GM19351 (cell line): ENCODE results near the gene TFAP2D.
A peak's percentile ranks its signal among the peaks of the same experiment; 100 is the strongest.

ENCODE experiments used
- ATAC-seq: cut with Tn5 transposase; IDR thresholded peaks from one replicate; pipeline ENCODE4 v1.9.1; 2021; ENCODE audit warnings: mild to moderate bottlenecking, moderate library complexity; ENCODE audit not compliant: unreplicated experiment

The TFAP2D gene

DNA sequence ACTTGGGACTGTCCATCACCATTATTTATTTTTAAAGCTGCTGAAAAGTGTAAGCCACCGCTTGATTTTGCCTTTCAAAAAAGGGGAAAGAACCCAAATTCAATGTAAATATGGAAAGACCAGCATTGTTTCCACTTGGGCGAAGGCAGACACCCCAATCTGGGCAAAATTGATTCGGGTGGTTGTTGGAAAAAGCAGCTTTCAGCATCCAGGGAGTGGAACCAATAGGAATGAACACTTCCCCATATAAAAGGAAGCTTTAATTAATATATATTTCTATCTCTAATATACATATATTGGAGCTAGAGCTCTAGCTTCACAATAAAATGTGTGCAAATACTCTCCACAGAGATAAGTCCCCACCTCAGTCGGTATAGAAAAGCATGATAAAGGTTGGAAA lies at the start of gene TFAP2D:
TSS of gene TFAP2D (plus strand) at position 301 of the 400 bp plus-strand sequence. CDS start 530 bp downstream, outside the sequence.
- no peak for ATAC-seq

DNA sequence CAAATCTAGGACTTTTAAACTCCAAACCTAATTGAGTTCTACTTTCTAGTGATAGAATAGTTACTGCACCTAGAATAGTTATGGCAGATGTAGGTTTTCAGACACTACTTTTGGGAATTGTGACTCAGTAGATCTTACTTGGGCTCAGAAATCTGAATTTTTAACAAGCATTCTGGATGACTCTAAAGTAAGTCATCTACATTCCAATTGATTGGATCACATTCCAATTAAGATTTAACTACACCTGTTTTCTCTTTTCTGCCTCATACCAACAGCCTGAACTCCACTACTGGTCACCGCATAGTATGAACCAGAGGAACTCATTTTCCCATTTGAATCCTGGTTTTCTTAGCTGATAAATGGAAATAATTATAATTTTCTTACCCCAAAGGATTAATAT lies 49.5 kb upstream of the TFAP2D start:
- no peak for ATAC-seq

DNA sequence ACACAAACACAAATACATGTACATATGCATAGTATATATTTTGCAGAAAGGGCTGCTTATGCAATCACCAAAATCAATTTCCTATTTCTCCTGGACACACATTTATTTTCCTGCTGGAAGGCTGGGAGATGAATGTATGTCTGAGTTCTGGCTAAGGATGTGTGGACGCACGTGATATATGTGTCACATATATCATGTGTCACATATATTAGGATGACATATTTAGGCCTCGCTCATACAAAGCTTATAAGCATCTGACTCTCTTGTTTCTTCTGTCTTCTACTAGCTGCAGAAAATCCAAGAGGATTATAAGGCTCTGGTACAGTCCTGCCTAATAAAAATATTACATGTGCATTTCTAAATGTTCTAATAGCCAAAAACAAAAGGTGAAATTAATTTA lies 47.2 kb upstream of the TFAP2D start:
- no peak for ATAC-seq

DNA sequence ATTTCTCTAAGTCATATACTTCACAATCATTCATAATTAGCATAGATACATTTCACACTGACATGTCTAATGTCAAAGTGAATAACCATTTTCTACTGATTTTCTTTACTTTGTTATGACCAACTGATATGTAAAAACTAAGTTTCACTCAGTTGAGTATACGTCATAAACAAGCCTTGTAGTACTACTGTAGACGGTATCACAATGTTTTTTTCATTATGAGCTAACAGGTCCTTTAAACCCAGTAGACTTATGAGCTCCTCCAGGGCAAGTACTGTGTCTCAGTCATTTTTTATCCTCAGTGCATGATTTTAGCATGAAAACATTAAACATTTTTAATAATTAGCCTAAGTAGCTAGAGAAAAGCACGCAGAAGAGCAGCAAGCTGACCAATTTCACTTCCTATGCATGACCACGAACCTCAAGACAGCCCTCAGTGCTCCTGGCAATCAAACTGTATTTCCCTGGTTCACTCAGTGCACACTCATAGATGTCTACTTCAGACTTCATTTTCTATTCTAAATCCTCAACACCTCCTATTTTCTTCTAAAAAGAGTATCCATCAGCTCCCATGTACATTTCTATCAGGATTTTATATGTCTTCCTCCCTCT lies 32.0 kb upstream of the TFAP2D start:
- ATAC-seq, result no peak

DNA sequence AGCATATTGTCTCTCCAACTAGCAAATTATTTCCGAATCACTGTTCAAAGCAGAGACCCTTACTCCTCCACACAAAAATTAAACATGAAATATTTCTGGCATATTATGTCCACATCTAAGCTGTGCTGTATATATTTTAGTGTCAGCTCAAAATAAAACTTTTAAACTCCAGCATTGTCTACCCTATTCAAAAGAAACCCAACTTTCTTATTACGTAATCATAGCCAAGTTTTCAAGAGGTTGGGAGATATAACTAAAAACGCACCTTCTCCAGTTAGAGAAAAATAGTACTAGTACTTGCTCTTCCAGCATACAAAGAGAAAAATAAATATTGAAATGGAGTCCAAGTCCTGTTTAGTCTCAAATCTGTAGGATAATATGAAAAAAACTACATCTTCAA lies 24.1 kb upstream of the TFAP2D start:
- ATAC-seq, result no peak

DNA sequence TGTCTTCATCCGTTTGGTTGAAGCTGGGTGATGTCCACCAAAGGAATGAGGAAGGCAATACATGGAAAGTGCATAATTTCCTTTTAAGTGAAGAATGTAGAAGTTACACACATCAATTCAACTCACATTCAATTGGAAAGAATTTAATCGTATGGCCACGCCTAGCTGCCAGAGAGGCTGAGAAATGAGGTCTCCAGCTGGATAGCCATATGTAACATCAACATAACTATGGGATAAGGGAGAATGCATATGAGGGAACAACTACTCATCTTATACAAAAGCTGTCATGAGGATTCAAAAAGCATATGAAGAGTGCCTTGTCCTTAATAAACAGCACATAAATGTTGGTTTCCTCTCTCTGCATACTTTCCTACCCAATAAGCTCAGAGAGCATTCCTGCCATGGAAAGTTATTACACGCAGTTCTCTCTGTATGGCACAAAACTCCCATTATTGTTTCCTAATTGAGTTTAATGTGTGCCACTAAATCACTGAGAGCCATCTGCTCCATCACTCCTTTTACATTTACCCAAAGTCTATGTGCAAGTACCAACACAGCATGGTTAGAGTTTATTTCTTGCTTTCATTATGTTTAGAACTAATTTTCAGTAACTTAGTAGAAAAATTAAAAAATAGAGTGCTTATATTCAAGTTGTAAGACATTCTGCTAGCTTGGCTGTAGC lies 21.4 kb upstream of the TFAP2D start:
- ATAC-seq, result no peak

DNA sequence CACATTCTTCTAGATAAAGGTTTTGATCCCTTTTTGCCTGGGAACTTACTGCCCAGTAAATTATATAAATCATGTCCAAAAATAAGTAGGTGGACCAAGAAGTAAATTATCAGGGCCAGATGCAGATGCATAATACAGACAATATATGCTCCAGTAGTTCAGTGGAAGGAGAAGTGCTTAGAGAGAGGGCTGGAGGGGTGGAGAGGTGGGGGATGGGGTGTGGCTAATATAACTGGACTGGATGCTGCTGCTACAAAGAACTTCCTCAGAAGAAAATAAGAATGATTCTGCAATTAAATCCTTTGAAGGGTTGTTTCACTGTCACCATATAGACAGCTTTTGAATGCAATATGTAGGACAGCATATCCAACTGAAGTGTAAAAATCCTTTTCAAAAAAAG lies 14.8 kb upstream of the TFAP2D start:
- no peak for ATAC-seq

DNA sequence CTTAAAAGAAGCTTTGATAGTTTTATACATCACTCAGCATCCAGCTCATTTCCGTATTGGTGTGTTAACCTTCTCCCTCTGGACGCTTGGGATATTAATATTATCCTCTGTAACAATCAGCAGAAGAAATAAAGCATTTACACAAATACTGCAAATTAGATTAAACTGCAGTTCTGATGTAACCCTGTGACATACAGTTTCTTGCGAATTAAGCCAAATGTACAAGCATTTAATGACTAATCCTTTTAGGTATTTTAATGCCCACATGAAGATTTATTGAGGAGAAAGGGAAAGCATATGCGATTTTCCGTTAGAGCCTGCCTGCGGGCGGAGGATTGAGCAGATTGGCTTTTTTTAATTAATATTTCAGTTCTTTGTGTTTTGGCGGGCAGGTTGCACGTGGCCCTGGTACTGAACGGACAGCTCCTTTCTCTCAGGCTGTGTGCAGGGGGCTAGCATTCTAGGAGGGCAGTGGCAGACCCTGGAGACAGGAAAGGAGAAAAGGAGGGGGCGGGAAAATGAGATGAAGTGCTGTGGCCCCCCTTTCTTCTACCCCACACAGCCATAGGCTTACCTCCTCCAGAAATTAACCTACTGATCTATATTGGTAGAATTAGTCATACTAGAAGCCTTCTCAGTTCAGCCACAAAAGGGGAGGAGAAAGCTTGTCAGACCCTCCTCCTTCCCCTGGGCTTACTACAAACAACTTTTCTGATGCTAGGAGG lies 14.1 kb upstream of the TFAP2D start:
- ATAC-seq, result peak; percentile 80

DNA sequence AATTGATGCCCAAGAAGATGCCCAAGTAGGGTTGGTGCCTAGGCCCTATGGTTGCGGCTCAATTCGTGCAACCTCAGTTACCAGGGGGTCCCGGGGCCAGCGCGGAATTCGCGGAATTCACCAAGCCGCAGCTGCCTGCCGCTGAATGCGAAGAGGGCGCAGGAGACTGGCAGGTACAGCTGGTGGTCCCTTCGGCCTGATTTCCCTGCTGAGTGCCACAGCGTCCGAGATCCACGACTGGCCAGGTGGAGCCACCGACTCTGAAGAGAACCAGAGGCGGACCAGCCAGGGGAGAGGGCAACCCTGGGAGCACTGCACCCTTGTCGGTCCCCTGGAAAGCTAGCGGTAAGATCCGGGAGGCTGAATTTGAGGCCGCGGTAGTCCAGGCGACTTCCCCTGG lies 6.8 kb upstream of the TFAP2D start:
- ATAC-seq, result no peak

DNA sequence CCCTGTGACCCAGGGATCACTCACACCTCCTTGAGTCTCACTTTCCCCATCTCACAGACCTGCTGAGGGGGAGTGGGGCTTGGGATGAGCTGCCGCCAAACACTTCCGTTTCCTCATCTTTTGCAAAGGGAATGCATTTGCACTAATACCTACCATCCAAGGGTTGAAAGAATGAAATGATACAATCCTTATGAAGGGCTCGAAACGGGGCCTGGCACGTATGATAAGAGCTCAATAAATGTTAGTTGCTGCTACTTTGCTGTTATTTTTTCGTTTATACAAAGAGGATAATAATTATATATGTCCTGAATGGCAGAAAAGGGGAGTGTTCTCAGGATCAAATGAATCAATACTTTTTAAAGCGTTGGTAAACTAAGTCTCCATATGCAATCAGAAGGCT lies 6.1 kb upstream of the TFAP2D start:
- ATAC-seq, result no peak

DNA sequence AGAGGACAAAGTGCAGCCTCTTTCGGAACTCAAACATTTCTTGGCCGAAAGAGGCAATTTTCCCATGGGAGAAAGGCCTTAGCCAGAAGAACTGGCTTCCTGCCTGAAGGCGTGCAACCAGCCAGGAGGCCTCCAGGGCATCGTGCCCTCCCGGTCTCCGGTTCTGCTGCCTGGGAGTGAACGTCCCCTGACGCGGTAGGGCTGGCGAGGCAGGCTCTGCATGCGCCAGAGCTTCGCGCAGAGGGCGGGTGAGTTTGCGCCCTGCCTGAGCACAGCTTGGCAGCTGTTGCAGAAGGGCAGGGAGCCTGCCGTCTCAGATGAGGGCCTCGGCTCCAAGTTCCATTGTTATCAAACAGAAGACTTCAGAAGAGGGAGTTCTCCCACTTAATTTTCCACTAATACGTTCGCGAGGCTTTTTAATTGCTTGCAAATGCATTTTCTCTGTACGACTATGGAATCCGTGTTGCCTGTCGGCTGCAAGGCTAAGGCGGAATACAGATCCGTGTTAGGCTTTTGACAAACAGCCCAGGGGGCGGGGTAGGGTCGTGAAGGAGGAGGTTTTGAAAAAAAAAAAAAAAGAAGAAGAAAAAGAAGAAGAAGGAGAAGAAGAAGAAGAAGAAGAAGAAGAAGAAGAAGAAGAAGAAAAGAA lies 5.5 kb upstream of the TFAP2D start:
- ATAC-seq, result no peak

DNA sequence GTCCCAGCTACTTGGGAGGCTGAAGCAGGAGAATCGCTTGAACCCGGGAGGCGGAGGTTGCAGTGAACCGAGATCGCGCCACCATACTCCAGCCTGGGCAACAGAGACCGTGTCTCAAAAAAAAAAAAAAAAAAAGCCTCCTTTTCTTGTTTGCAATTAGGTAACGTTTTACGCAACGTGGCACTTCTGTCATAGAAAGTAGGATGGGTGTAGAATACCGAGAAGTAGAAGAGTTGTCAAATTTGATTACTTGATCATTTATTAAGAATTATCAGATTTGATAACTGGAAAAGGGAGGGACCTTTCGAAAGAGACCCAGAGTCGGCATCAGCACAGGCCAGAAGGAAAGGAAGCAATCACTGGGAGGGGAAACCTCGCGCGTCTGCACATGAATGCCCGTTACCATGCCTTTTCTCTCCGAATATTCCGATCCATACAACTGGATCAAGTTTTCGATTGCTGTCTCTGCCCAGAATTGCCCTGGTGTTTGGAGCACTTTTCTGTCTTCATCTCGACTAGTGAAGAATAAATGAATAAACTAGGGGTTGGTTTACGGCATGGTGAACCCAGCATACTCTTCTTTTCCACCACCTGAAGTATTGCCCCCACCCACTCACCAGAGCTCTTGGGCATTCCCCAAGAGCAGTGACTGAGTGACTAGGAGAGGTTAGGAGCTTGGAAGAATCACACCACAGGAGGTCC lies 4.5 kb upstream of the TFAP2D start:
- no peak for ATAC-seq

DNA sequence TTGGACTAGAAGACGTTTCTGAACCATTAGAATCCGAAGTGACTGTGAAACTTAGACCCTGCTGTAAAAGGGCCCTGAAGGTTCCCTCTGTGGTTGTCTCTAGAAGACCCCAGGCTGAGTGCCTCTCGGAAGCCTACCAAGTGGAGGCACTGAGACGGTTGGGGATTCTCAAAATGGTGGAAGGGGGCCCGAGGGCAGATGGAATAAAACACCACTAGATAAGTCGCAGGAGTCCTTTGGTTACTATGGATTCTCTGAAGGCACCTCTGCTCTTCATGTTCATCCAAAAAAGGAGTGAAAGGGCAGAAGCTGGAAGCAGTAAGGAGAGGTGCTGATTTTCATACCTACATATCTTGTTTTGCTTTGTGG lies 4.0 kb upstream of the TFAP2D start:
- no peak for ATAC-seq

DNA sequence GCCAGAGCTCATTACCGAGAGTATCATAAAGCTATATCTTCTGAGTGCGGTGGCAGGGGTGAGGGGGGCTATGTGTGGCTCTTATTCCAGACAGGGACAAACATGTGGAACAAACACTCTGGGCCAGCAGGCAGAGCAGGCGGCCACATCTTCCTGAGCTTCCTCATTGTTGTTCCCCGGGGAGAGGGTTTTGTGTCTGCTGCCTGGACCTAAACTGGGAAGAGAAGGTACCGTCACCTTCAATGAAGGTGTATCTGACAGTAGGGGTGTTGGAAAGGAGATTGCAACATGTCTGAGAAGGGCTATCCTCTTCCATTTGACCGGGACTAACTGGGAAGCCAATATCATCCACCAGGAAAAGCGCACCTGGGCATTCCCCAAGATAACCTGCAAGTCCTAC lies 1.6 kb upstream of the TFAP2D start:
- no peak for ATAC-seq

DNA sequence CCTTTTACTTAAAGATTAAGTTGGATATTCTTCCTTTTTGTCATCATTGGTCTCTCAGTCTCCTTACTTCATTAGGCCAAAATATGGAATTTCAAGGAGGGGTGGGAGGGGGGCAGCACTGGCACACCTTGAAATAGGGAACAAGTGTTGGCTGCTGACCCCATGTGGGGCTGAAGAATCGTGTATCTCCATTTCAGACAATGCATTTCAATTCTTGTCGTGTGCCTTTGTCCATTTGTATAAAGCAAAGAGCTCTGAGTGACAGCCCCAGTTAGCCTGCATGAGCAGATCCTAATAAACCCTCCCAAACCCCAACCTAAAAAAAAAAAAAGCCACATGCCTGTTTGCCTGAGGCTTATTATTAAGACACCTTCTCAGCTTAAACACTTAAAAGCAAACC lies 1.0 kb upstream of the TFAP2D start:
- no peak for ATAC-seq

DNA sequence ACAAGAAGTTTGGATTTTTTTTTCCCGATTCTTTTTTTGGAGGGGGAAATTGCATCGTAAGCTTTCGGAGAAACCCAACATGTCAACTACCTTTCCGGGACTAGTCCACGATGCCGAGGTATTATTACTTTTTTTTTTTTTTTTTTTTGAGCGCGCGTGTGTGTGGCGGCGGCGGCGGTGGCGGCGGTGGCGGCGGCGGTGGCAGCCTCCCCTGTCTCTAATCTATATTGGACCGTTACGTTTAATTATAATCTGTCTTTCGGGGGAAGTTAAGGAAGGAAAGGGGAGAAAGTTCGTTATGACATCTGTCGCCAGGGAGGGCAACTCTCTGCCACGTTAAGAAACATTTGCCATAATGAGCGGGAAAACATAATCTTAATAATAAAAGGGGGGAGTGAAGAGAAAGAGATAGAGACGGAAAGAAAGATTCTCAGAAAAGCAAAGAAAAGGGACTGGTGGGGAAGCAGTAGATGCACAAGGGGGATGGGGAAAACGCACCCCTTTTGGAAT lies 706 bp downstream of the TFAP2D start:
- no peak for ATAC-seq

DNA sequence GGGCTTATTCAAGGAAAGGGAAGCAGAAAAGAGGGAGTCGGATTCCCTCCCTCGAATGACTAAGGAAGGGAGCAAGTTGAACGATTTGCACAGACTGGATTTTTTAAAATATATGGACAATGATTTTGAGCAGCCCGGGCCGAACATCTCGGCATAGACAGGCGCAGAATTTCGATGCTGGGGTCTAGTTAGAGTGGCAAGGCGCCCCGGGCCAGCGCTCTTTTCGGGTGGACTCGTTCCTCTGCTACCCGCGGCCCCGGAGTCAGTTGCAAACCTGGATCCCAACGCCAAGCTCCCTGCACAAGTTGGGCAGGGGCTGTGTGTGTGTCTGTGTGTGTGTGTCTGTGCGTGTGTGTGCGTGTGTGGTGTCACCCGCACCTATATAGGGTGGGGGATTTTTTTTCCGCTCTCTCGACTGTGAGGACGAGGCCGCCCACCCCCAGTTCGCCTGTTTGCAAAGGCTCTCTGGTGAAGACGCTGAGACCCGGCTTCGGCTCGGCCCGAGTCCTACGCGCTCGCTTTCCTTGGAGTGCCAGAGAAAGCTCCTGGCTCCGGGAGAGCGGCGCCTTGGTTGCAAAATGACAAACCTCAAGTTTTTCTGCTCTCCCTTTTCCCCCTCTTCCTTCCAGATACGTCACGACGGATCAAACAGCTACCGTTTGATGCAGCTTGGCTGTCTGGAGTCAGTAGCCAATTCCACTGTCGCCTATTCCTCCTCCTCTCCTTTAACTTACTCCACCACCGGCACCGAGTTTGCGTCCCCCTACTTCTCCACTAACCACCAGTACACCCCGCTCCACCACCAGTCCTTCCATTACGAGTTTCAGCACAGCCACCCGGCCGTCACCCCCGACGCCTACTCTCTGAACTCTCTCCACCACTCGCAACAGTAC lies 1.4 kb downstream of the TFAP2D start:
- no peak for ATAC-seq

DNA sequence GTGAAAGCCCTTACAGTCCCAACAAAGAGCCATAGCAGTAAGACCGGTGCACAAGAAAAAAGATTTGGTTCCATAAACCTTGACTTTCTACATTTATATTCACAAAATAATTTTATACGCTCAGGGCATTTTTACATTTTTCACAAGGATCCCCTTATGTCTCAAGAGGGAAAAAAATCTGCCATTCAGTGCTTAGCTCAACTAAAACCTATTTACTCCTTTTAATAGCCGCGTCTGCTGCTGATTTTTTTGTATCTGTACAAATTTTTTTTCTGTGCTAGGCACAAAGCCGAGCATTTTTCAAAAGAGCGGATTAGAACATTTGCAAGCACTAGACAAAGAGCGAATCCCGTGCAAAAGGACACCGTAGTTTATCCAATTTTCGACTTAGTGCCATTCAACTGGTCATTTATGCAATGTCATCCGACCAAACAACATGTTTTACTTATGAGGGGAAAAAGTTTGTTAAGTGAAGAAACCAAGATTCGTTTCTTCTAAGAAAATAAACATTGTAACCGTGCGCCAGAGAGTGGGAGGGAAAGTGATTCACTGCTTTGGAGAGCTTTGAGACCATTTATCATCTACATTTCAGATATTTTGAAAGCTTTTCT lies 3.7 kb downstream of the TFAP2D start:
- ATAC-seq, result no peak

DNA sequence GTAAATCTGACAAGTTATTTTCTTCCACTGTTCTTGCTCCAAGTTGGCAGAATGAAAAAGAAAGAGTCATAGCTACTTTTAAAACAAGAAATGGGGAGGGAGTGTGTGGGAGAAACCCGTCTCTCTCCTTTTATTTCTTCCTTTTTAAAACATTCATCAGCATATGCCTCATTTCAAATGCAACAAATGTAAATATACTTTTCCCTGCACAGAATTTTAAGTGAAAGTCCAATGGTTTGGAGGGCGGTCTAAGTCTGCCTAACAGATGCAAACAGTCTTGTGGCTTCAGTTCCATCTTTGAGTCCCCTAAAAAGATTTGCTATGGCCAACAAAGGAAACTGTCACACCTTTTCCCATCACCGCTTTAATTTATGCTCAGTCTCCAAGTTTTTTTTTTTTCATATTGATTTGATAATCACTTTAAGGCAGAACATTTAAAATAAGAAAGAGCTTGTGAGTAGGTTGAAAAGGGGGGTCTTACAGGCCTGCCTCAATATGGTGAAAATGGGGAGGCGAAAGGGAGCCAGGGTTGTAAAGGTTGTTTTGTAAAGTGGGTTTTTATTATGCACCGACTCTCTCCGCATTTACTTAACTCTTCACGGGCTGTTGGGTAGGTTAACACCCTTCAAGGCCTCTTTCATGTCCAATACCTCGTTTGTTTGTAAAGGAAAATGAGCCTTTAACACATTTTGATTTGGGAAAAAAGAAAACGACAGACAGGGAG lies 4.6 kb downstream of the TFAP2D start:
- ATAC-seq, result no peak
